DOHH2 (cell line): ENCODE results near the gene MTOR.

Experiments used
- EZH2phosphoT487 ChIP-seq: fragments of 200-600 bp; sonication (generic); IDR thresholded peaks from 2 replicates; pipeline ENCODE4 v1.6.1; 2017; ENCODE audit warnings: borderline replicate concordance, mild to moderate bottlenecking, antibody characterized with exemption, low read length, moderate library complexity, mixed read lengths
- TF ChIP-seq, protein P1 (sequence below): fragments of 200-600 bp; sonication (generic); IDR thresholded peaks from one replicate; pipeline ENCODE4 v1.5.1; 2014; ENCODE audit warnings: antibody characterized with exemption, mild to moderate bottlenecking, low read depth, low read length; ENCODE audit not compliant: poor library complexity, severe bottlenecking

DNA sequence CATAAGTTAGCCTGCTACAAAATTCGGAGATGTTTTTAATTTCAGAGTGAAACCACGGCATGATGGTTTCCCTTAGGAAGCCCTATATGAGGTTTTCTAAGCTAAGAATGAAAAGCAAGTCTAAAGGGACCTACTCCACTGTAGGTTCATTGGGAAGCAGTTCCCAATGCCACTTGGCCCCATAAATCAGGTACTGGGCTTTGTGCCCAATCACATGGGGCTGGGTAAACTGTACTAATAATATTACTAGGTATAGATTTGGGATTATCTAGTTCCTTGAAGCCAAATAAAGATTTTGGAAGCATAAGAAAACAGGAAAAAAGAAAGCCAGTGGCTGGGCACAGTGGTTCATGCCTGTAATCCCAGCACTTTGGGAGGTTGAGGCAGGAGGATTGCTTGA lies 92.2 kb downstream of the MTOR start:
- TF ChIP-seq, protein P1, sequence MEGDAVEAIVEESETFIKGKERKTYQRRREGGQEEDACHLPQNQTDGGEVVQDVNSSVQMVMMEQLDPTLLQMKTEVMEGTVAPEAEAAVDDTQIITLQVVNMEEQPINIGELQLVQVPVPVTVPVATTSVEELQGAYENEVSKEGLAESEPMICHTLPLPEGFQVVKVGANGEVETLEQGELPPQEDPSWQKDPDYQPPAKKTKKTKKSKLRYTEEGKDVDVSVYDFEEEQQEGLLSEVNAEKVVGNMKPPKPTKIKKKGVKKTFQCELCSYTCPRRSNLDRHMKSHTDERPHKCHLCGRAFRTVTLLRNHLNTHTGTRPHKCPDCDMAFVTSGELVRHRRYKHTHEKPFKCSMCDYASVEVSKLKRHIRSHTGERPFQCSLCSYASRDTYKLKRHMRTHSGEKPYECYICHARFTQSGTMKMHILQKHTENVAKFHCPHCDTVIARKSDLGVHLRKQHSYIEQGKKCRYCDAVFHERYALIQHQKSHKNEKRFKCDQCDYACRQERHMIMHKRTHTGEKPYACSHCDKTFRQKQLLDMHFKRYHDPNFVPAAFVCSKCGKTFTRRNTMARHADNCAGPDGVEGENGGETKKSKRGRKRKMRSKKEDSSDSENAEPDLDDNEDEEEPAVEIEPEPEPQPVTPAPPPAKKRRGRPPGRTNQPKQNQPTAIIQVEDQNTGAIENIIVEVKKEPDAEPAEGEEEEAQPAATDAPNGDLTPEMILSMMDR, result no peak
- TF ChIP-seq EZH2phosphoT487, result no peak
